ENCODE data around the gene PRG2.

The PRG2 gene

DNA sequence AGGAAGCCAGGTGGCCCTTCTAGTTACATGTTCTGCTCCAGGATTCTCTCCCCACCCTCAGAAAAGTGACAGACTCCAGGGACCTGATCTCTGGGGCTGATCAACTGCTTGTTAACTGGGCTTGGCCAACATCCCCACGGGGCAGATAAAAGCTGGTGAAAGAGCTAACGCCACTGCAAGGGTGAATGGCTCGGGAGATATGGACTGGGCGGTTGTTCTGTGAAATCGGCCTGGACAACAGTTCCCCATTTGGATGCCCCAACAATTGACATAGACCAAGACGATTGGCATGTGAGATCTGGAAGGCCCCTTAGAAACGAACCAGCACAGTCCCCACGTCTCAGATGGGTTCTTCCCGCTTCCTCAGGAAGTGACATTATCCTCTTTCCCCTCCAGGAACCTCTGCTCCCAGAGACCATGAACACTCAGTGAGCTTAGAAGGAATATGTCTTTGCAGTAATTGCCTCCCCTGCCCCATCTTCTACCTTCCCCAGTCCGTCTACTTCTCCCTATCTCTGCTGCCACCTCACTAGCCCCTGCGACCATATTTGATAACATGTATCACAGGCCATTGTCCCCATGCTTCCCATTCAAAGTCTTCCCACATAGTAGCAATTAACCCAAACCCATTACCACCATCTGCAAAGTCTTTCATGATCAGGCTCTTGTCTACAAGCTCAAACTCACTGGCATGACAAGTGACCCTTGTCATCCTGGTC is 5.6 kb upstream of the PRG2 start:
- DNase-seq, result no peak

DNA sequence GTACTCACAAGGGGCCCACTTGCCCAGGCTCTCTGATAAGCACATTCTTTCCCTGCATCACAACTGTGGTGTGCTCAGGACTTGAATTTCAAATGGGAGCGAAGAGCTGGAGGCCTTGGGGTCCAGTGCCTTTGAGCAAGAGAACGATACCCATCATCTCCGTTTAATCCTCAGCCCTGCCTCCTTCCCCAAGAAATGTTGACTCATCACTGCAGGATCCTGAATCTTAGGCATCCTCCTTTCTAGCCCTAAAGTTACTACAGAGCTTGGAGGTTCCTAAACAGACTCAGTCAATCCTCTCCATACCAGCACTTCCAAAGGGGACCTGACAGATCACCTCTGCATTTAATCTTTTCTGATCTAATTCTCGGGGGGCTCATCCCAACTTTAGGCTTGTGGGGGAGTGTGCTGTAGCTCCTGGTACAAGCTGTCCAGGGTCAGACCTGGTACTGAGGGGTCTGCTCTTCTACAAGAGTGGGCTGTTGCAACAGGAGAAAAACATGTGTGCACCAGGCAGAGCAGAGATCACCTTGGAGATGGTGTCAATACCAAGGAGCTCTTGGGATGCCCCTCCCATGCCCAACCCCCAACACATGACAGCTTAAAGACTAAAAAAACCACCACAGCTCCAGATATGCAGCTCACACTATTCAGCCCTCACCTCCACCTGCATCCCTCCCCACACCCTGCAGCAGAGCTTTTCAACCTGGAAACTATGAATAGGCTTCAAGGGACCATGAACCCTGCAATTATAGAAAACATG is 3.9 kb upstream of the PRG2 start:
- DNase-seq, result no peak

DNA sequence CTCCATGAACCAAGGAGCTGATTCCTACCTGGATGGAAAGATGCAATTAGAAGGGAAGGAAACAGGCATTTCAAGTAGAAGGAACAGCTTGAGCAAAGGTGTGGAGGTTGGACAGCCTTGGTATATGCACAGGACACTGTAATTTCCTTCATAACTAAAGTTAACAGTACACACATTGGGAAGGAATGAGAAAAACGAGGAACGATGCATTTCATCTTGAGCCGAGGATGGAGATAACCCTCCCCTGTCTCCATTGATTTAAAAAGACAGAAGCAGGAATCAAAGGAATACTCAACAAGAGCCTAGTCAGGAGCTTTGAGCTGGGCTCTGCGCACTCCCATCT is 2.3 kb upstream of the PRG2 start:
- DNase-seq, result no peak

DNA sequence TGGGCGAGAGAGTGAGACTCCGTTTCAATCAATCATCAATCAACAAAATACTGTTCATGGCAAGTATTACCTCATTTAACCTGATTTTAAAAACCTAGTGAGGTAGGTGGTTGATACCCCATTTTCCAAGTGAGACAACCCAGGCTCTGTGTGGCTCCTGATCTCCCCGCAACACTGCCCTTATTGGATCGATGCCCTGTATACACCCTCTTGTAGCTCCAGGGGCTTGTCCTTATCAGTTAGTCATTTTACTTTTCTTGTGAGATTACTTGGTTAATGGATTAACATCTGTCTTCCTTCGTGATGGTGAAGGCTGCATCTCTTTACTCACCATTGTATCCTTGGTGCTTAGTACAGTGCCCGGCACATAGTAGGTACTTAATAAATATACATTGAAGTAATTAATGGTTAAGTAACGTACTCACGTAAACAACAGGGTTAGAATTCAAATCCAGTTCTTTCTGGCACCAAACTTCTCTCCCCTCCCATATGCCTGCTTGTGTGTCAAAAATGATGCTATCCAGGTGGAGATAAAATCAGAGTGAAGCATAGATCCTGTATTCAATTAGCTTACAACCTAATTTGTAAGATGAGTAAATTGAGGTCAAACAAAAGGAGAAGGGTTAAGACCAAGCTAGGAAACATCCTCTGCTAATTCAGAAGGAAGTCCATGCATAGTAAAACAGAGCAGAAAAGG is 1.8 kb upstream of the PRG2 start:
- no peak for DNase-seq

- peak in 1 of 2 donors; percentile 26 for DNase-seq
Observed at GRCh38 chr11:57391539-57391938, 1.1 kb upstream of the PRG2 start.

GRCh38 chr11:57391111-57391510 is 661 bp upstream of the PRG2 start:
- DNase-seq, result no peak

DNA sequence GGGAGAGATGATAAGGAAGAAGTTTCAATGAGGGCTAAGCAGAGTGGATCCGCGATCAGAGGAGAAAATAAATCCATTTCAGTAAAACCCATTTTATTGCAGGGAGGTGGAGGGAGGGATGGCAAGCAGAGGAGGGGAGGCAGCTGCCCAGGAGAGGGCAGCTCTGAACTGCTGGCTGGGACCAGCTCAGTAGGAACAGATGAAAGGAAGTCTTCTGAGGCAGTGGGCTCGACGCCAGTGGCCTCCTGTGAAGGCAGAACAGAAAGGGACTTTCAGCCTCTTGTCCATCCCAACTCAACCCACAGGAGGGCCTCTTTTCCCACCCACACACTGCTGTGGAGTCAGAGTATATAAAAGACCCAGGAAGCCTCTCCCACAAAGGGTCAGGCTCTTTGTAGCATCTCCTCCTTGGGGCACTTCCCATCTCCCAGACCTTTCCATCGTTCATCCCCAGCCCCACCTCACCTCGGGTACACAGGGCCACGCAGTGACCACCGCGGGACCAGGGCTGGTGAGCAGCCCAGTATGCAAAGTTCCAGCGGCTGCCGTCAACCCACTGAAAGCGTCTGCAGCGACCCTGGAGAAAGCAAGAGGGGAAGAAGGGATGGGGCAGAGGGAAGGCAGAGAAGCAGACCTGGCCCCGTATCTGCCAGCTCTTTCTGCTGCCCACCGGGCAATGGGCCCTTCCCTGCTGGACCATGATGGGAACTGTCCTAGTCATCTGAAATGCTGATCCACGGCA is 3.0 kb downstream of the PRG2 start:
- no peak for DNase-seq

GRCh38 chr11:57386178-57386940 is 4.1 kb downstream of the PRG2 start:
- DNase-seq, result no peak

- DNase-seq, result no peak
Observed at GRCh38 chr11:57380975-57381374, 9.5 kb downstream of the PRG2 start, which contains the start of gene PRG3. Gene PRG3 (minus strand): TSS chr11:57381150. CDS start chr11:57380708, 442 bp downstream.

GRCh38 chr11:57379732-57380131 is 10.7 kb downstream of the PRG2 start:
- peak in 1 of 2 donors; percentile 24 for DNase-seq

DNA sequence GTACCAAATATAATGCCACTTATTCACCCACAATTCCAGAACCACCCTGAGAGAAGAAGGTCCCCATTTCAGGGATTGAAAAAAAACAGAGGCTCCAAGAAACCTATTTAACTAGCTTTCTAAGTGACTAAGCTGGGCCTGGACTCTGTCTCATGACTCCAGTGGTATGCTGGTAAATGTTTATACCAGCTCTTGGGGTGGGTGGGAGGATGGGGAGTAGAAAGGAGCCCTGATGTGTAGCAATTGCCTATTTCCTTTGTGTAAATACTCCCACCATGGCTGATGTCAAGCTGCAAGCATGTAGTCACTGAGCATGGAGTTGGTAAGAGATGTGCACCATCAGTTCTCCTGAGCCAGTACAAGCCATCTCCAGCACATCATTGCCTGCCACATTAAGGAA is 12.3 kb downstream of the PRG2 start:
- DNase-seq, result peak; percentile 67 to 83

- DNase-seq, result no peak
Observed at GRCh38 chr11:57377107-57377506, 13.3 kb downstream of the PRG2 start.

DNA sequence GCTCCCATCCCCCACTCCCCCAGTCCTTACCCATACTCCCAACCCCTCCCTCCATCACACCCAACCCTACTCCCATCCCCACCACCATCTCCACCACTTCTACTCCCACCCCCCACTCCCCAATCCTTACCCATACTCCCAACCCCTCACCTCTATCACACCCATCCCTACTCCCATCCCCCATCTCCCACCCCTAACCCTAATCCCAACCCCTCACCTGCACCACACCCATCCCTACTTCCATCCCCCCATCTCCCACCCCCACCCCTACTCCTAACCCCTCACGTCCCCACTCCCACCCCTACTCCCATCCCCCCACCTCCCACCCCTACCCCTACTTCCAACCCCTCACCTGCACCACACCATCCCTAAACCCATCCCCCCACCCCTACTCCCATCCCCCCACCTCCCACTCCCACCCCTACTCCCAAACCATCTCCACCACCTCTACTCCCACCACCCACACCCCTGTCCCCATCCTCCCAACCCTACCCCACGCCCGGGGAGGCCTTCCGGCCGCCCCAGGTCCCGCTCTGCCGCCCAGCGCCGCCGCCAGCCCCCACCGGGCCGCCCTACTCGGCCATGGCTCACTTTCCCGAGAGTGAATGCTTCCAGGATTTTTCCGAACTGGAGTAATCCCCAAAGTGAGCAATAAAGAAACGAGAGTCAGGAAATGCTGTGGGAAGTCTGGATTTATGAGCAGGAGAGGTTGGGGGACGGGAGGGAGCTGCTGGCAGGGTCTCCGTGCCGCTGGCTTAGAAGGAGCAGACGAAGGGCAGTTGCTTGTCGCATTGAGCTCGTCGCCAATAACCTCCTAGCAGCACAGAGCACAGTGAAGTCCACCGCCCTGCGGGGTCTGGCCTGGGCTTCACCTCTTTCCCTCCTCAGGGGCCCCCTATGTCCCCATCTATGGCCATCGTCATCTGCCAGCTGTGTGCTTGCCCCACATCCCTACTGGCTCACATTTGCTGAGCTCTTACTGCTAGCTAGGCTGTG is 14.1 kb downstream of the PRG2 start:
- no peak for DNase-seq

DNA sequence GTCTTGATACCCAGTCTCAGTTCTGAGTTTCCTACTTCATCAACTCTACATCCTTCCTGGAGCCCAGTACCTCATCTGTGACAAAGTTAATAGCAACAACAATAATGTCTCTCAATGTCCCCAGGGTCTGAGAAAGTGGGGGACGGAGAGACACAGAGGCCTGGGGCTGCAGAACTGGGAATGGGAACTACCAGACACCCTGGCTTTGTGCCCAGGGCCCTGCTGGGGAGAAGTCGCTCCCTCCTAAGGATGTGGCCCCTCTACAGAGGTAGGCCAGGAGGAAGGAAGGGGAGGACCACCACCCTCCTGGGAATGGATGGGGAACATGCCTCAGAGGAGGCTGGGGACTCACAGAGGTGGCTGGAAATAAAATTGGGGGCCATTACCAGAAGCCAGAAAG is 15.0 kb downstream of the PRG2 start:
- no peak for DNase-seq

DNA sequence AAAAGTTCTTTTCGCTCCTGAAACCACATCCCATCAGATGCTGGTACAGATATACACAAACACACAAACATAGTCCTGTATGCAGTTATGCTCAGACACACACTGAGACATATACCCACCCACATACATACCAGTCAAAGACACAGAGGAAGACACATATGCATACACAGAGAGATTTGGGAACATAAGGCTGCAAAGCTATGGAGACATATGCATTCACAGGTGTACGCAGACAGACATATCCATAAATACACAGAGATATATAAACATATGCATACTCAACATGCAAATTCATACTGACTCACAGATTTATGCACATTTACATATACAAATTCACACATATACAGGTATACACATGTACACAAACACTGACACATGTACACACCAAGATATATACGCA is 15.5 kb downstream of the PRG2 start:
- DNase-seq, result no peak

DNA sequence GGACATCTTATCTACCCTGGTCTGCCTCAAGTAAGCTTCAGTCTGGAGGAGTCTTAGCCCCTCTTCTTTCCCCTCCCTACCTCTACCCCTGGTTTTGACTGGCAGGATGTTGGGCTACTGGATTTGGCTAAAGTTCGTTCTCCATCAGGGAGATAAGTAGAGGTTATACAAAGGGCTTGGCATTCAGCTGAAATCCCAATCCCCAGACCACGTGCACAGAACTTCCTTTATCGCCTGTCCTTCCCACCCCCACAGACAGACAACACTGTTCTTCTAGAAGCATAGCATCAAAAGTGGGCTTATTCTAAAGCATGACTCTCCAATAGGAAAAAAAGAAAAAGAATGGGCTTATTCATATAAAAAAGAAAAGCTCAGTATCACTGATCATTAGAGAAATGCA is 17.3 kb downstream of the PRG2 start:
- no peak for DNase-seq

DNA sequence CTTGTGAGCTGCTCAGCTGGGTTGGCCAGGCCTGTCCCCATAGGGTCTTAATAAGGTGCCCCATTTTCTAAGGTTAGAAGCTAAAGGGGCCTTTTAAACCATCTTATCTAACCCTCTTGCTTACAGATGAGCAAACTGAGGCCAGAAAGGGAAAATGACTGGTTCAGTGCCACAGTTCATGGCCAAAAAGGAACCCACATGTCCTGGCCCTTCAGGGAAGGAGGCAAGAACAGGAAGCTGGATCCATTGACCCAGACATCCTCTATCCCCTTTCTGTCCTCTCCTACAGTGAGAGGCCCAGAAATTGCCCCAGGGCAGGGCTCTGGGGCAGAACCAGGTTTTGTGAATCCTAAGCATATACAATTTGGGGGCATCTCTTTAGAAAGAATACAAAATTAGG is 19.5 kb downstream of the PRG2 start:
- DNase-seq, result peak; percentile 32 to 47

- no peak for DNase-seq
Observed at GRCh38 chr11:57370251-57370650, 20.2 kb downstream of the PRG2 start.

DNA sequence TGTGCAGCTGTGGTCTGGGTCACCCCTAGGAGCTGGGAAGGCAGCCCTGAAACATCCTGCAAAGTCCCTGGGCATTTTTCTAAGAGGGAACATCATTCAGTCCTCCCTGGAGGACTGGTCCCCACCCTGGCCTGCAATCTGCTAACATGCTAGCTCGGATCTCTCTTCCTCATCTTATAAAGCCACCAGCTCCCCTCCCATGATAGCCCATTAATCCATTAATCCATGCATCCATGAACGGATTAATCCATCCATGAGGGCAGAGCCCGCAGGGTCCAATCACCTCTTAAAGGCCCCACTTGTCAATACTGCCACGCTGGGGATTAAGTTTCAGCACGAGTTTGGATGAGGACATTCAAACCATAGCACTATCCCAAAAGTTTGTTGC is 21.6 kb downstream of the PRG2 start:
- no peak for DNase-seq

DNA sequence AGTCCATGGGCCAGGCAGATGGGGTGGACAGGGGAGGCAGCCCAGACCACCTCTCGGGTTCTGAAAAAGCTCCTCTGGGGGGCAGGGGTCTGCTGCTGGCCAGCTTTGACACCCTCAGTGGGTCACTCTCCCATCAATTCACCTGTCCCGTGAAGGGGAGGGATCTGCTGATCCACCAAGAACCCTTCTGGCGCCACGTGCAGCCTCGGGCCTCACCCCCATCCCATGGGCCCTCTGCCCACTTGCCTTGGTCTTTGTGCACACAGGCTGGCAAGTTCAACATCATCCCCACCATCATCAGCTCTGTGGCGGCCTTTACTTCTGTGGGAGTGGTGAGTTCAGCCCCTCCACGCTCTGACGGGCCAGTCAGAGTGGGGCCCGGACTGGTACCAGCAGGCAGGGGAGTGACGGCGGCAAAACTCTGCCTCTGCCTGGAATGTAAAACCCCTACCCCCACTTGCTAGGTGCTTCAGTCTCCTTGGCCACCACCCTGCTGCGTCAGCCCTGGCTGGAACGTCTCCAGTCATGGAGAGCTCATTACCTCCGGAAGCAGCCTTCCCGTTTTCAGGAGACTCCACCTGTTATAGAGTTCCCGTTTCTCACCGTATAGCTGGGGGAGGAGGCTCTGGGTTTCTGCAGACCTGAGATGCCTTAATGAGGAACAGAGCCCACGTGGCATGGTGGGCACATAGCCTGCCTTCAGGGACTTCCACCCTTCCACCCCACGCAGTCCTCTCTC is 22.2 kb downstream of the PRG2 start:
- peak; percentile 53 to 71 for DNase-seq

Data from inflammatory macrophage (primary cell).